Measurements from ENCODE around the gene ELP4. TPM values are rescaled to one million over a fixed set of nuclear protein-coding genes. Genes with fewer than 3 reads are reported as not detected.
A peak's percentile ranks its signal among the peaks of the same experiment; 100 is the strongest.

The ELP4 gene
- total and polyA plus RNA-seq, 9 donors = 12.0 to 18.8 (median 15.3) TPM

GRCh38 chr11:31812383-31813381 is 303.1 kb downstream of the ELP4 start:
- Histone ChIP-seq H3K4me3 (ENCODE audit: low read length) (peak overlapping the region; percentile 26), H3K36me3 (ENCODE audit: control insufficient read depth, insufficient read depth, low read length) (no peaks in the 10 kb centered on the region), H3K27me3 (ENCODE audit: control insufficient read depth, insufficient read depth, low read length) (peaks cover 100% of the 10 kb centered on the region), H3K9me3 (replicated peaks; ENCODE audit: control insufficient read depth, low read depth, low read length) (no peaks in the 10 kb centered on the region), H3K4me1 (ENCODE audit: control insufficient read depth, insufficient read depth, low read length) (peaks cover 80% of the 10 kb centered on the region), H3K27ac (ENCODE audit: low read length) (no peak overlapping the region)
- 4% methylated on average over 37 of the region's 63 CpGs for WGBS (ENCODE audit: insufficient coverage)
- no peak for DNase-seq

GRCh38 chr11:31813391-31814175 is 304.0 kb downstream of the ELP4 start:
- H3K27me3 ChIP-seq (ENCODE audit: control insufficient read depth, insufficient read depth, low read length) = peaks cover 100% of the 10 kb centered on the region
- H3K9me3 ChIP-seq (replicated peaks; ENCODE audit: control insufficient read depth, low read depth, low read length) = no peaks in the 10 kb centered on the region
- no peak overlapping the region for H3K4me3 ChIP-seq (ENCODE audit: low read length)
- DNase-seq = no peak
- H3K27ac ChIP-seq (ENCODE audit: low read length) = no peak overlapping the region
- WGBS (ENCODE audit: insufficient coverage) = under 1% methylated on average over 21 of the region's 35 CpGs
- H3K36me3 ChIP-seq (ENCODE audit: control insufficient read depth, insufficient read depth, low read length) = no peaks in the 10 kb centered on the region
- H3K4me1 ChIP-seq (ENCODE audit: control insufficient read depth, insufficient read depth, low read length) = peaks cover 86% of the 10 kb centered on the region

DNA sequence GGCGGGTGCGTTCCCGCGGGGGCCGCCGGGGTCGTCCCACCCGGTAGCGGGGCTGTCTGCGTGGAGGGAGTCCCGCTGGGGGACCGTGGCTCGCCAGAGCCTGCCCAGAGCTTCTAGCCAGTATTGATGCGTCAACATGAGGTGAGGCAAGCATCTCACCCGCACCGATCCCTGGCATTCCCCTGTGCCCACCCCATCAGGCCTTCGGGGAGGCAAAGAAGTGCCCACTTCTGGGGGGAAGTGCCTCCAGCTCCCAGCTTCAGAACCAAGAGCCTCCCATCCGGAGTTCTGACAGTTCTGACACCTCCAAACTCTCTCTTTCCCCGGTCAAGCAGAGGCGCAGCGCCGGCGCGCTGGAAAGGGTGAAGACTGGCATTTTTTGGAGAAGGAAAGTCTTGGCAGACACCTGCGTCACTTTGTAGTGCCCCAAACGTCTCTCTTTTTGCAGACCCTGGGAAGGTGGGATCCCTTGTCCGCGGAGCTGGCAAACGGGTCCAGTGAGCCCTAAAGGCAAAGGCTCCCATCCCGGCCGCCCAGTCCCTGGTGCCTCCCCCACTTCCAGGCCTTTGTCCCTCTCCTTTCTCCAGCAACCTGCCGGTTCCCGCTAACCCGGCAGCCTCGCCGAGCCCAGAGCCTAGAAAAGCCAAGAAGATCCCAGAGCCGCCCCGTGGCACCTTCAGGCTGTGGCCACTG is 304.8 kb downstream of the ELP4 start:
- under 1% methylated on average over 31 of the region's 38 CpGs for WGBS (ENCODE audit: insufficient coverage)
- no peaks in the 10 kb centered on the region for H3K36me3 ChIP-seq (ENCODE audit: control insufficient read depth, insufficient read depth, low read length)
- peaks cover 85% of the 10 kb centered on the region for H3K4me1 ChIP-seq (ENCODE audit: control insufficient read depth, insufficient read depth, low read length)
- H3K27me3 ChIP-seq (ENCODE audit: control insufficient read depth, insufficient read depth, low read length) = peaks cover 100% of the 10 kb centered on the region
- no peak overlapping the region for H3K27ac ChIP-seq (ENCODE audit: low read length)
- H3K4me3 ChIP-seq (ENCODE audit: low read length) = no peak overlapping the region
- no peaks in the 10 kb centered on the region for H3K9me3 ChIP-seq (replicated peaks; ENCODE audit: control insufficient read depth, low read depth, low read length)
- no peak for DNase-seq

- H3K27ac ChIP-seq (ENCODE audit: low read length) = no peak overlapping the region
- no peaks in the 10 kb centered on the region for H3K36me3 ChIP-seq (ENCODE audit: control insufficient read depth, insufficient read depth, low read length)
- 1% methylated on average over 34 of the region's 57 CpGs for WGBS (ENCODE audit: insufficient coverage)
- no peaks in the 10 kb centered on the region for H3K9me3 ChIP-seq (replicated peaks; ENCODE audit: control insufficient read depth, low read depth, low read length)
- peaks cover 72% of the 10 kb centered on the region for H3K4me1 ChIP-seq (ENCODE audit: control insufficient read depth, insufficient read depth, low read length)
- H3K4me3 ChIP-seq (ENCODE audit: low read length) = no peak overlapping the region
- peaks cover 100% of the 10 kb centered on the region for H3K27me3 ChIP-seq (ENCODE audit: control insufficient read depth, insufficient read depth, low read length)
- no peak for DNase-seq
Measured at GRCh38 chr11:31815711-31816467, 306.3 kb downstream of the ELP4 start.

DNA sequence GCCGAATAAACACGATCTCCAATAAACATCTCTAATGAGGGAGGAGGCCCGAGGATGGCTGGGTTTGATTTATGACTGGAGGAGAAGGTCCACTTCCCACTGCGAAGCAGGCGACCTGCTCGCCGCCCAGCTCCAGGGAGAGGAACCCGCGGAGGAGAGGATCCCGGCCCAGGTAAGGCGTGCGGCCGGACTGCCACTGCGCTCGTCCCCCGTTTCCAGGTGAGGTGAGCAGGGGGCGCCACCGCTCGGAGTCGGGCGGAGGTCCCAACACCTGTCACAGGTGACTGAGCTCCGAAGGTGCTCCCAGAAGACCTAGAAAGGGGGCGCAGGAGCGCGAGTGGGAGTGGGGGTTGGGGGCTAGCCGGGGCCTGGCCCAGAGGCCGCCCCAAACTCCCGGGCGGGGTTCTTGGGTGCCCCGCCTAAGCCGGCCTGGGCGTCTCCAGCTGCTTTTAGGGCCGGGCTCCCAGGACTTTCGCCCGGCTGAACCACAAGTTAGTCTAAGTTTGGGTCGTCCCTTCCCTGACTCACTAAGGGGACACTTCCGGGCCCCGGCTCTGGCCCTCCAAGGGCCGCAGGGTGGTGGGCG is 307.0 kb downstream of the ELP4 start:
- no peak for DNase-seq
- no peaks in the 10 kb centered on the region for H3K36me3 ChIP-seq (ENCODE audit: control insufficient read depth, insufficient read depth, low read length)
- under 1% methylated on average over 38 of the region's 40 CpGs for WGBS (ENCODE audit: insufficient coverage)
- peaks cover 97% of the 10 kb centered on the region for H3K27me3 ChIP-seq (ENCODE audit: control insufficient read depth, insufficient read depth, low read length)
- no peaks in the 10 kb centered on the region for H3K9me3 ChIP-seq (replicated peaks; ENCODE audit: control insufficient read depth, low read depth, low read length)
- H3K4me1 ChIP-seq (ENCODE audit: control insufficient read depth, insufficient read depth, low read length) = peaks cover 66% of the 10 kb centered on the region
- peak overlapping the region; percentile 5 for H3K4me3 ChIP-seq (ENCODE audit: low read length)
- no peak overlapping the region for H3K27ac ChIP-seq (ENCODE audit: low read length)

- DNase-seq = no peak
- H3K9me3 ChIP-seq (replicated peaks; ENCODE audit: control insufficient read depth, low read depth, low read length) = no peaks in the 10 kb centered on the region
- peaks cover 60% of the 10 kb centered on the region for H3K4me1 ChIP-seq (ENCODE audit: control insufficient read depth, insufficient read depth, low read length)
- WGBS (ENCODE audit: insufficient coverage) = under 1% methylated on average over 48 of the region's 48 CpGs
- no peak overlapping the region for H3K27ac ChIP-seq (ENCODE audit: low read length)
- peaks cover 97% of the 10 kb centered on the region for H3K27me3 ChIP-seq (ENCODE audit: control insufficient read depth, insufficient read depth, low read length)
- peak overlapping the region; percentile 5 for H3K4me3 ChIP-seq (ENCODE audit: low read length)
- no peaks in the 10 kb centered on the region for H3K36me3 ChIP-seq (ENCODE audit: control insufficient read depth, insufficient read depth, low read length)
Measured at GRCh38 chr11:31817054-31817620, 307.6 kb downstream of the ELP4 start.

GRCh38 chr11:31817621-31818424 is 308.3 kb downstream of the ELP4 start:
- DNase-seq = no peak
- 2% methylated on average over 54 of the region's 58 CpGs for WGBS (ENCODE audit: insufficient coverage)
- Histone ChIP-seq H3K4me3 (ENCODE audit: low read length) (no peak overlapping the region), H3K27ac (ENCODE audit: low read length) (no peak overlapping the region), H3K36me3 (ENCODE audit: control insufficient read depth, insufficient read depth, low read length) (no peaks in the 10 kb centered on the region), H3K27me3 (ENCODE audit: control insufficient read depth, insufficient read depth, low read length) (peaks cover 97% of the 10 kb centered on the region), H3K9me3 (replicated peaks; ENCODE audit: control insufficient read depth, low read depth, low read length) (no peaks in the 10 kb centered on the region), H3K4me1 (ENCODE audit: control insufficient read depth, insufficient read depth, low read length) (peaks cover 53% of the 10 kb centered on the region)

GRCh38 chr11:31818425-31818755 is 308.8 kb downstream of the ELP4 start:
- H3K36me3 ChIP-seq (ENCODE audit: control insufficient read depth, insufficient read depth, low read length) = no peaks in the 10 kb centered on the region
- peaks cover 48% of the 10 kb centered on the region for H3K4me1 ChIP-seq (ENCODE audit: control insufficient read depth, insufficient read depth, low read length)
- WGBS (ENCODE audit: insufficient coverage) = 2% methylated on average over 7 of the region's 9 CpGs
- no peak overlapping the region for H3K27ac ChIP-seq (ENCODE audit: low read length)
- no peak overlapping the region for H3K4me3 ChIP-seq (ENCODE audit: low read length)
- H3K9me3 ChIP-seq (replicated peaks; ENCODE audit: control insufficient read depth, low read depth, low read length) = no peaks in the 10 kb centered on the region
- peaks cover 97% of the 10 kb centered on the region for H3K27me3 ChIP-seq (ENCODE audit: control insufficient read depth, insufficient read depth, low read length)
- no peak for DNase-seq

All from muscle of leg (tissue), 11 donors.